HEK293T (cell line): Measurements from ENCODE around the gene OR2M7.

Experiments used
- CTCF ChIA-PET: fragments of 350-600 bp; formaldehyde crosslinking; extraction: SDS; loops from one replicate; lab custom pipeline; 2021; ENCODE audit warnings: antibody characterized with exemption, inconsistent platforms; lab: Yijun Ruan, JAX
- POLR2A ChIA-PET: fragments of 350-600 bp; formaldehyde crosslinking; extraction: SDS; loops from one replicate; lab custom pipeline; 2020; ENCODE audit warnings: antibody characterized with exemption, inconsistent platforms; lab: Yijun Ruan, JAX
- DNase-seq: peaks from one replicate; pipeline ENCODE4 v3.0.0; 2012; ENCODE audit warnings: mixed read lengths; ENCODE audit errors: extremely low spot score
- ARNT ChIP-seq: fragments of 450-650 bp; IDR thresholded peaks from 2 replicates; pipeline ENCODE4 v1.6.1; 2017; ENCODE audit warnings: mild to moderate bottlenecking
- BHLHE40 ChIP-seq: fragments of 450-650 bp; IDR thresholded peaks from 2 replicates; pipeline ENCODE4 v1.6.1; 2016; ENCODE audit warnings: mild to moderate bottlenecking, moderate library complexity, borderline replicate concordance
- CTBP1 ChIP-seq: fragments of 450-650 bp; IDR thresholded peaks from 2 replicates; pipeline ENCODE4 v1.6.1; 2016; ENCODE audit warnings: borderline replicate concordance
- ELF4 ChIP-seq: fragments of 450-650 bp; IDR thresholded peaks from 2 replicates; pipeline ENCODE4 v1.6.1; 2017; ENCODE audit warnings: antibody characterized with exemption
- FOXA1 ChIP-seq: fragments of 450-650 bp; IDR thresholded peaks from 2 replicates; pipeline ENCODE4 v1.6.1; 2016; ENCODE audit warnings: mild to moderate bottlenecking
- FOXK2 ChIP-seq: fragments of 450-650 bp; IDR thresholded peaks from 2 replicates; pipeline ENCODE4 v1.6.1; 2016; ENCODE audit warnings: mild to moderate bottlenecking
- FOXM1 ChIP-seq: fragments of 450-650 bp; IDR thresholded peaks from 2 replicates; pipeline ENCODE4 v1.6.1; 2017; ENCODE audit warnings: mild to moderate bottlenecking, borderline replicate concordance
- HDGF ChIP-seq: fragments of 450-650 bp; IDR thresholded peaks from 2 replicates; pipeline ENCODE4 v1.6.1; 2017; ENCODE audit warnings: antibody characterized with exemption, borderline replicate concordance
- L3MBTL2 ChIP-seq: fragments of 450-650 bp; conservative IDR thresholded peaks from 2 replicates; pipeline ENCODE4 v1.6.1; 2016; ENCODE audit warnings: mild to moderate bottlenecking
- LEF1 ChIP-seq: fragments of 450-650 bp; IDR thresholded peaks from 2 replicates; pipeline ENCODE4 v1.6.1; 2017; ENCODE audit warnings: mild to moderate bottlenecking, borderline replicate concordance
- NFRKB ChIP-seq: fragments of 450-650 bp; IDR thresholded peaks from 2 replicates; pipeline ENCODE4 v1.6.1; 2016; ENCODE audit warnings: mild to moderate bottlenecking, moderate library complexity
- PKNOX1 ChIP-seq: fragments of 450-650 bp; IDR thresholded peaks from 2 replicates; pipeline ENCODE4 v1.6.1; 2016
- SP1 ChIP-seq: fragments of 450-650 bp; IDR thresholded peaks from 2 replicates; pipeline ENCODE4 v1.6.1; 2017
- SUZ12 ChIP-seq: fragments of 450-650 bp; IDR thresholded peaks from 2 replicates; pipeline ENCODE4 v1.6.1; 2016; ENCODE audit warnings: mild to moderate bottlenecking
- TARDBP ChIP-seq: fragments of 450-650 bp; IDR thresholded peaks from 2 replicates; pipeline ENCODE4 v1.6.1; 2016
- ZNF384 ChIP-seq: fragments of 450-650 bp; IDR thresholded peaks from 2 replicates; pipeline ENCODE4 v1.6.1; 2016

The OR2M7 gene

GRCh38 chr1:248324468-248324867 lies at the start of gene OR2M7:
OR2M7 (minus strand) TSS chr1:248324568; CDS start chr1:248324568, 0 bp downstream.
- TF ChIP-seq FOXK2 (no peak), L3MBTL2 (no peak), TARDBP (no peak), BHLHE40 (no peak), CTBP1 (no peak), NFRKB (no peak), PKNOX1 (no peak), ARNT (no peak), SUZ12 (no peak), FOXM1 (no peak), ELF4 (no peak), SP1 (no peak), FOXA1 (no peak), LEF1 (no peak), ZNF384 (no peak), HDGF (no peak)
- DNase-seq = no peak
- CTCF ChIA-PET = no interaction called here
- POLR2A ChIA-PET = no interaction called here

- ChIA-PET CTCF (no interaction called here), POLR2A (no interaction called here)
- no peak for DNase-seq
- TF ChIP-seq ZNF384 (no peak), FOXA1 (no peak), LEF1 (no peak), NFRKB (no peak), BHLHE40 (no peak), SP1 (no peak), CTBP1 (no peak), ELF4 (no peak), SUZ12 (no peak), L3MBTL2 (no peak)
Measured at GRCh38 chr1:248373761-248374160, 49.4 kb upstream of the OR2M7 start.

- TF ChIP-seq NFRKB = no peak
- no peak for TF ChIP-seq LEF1
- TF ChIP-seq ARNT = no peak
- TF ChIP-seq L3MBTL2 = no peak
- TF ChIP-seq FOXK2 = no peak
- no peak for TF ChIP-seq PKNOX1
- no peak for TF ChIP-seq FOXA1
- no peak for TF ChIP-seq ELF4
- TF ChIP-seq SUZ12 = no peak
- TF ChIP-seq TARDBP = no peak
- CTCF ChIA-PET = no interaction called here
- POLR2A ChIA-PET = no interaction called here
- DNase-seq = no peak
Measured at GRCh38 chr1:248372394-248372793, 48.0 kb upstream of the OR2M7 start.

GRCh38 chr1:248366609-248367008 lies 42.2 kb upstream of the OR2M7 start:
- TF ChIP-seq SP1 (no peak), SUZ12 (no peak), L3MBTL2 (no peak), NFRKB (no peak), LEF1 (no peak), ELF4 (no peak), BHLHE40 (no peak), ARNT (no peak), TARDBP (no peak), HDGF (no peak), PKNOX1 (no peak), FOXK2 (no peak), FOXM1 (no peak), ZNF384 (no peak), CTBP1 (no peak), FOXA1 (no peak)
- POLR2A ChIA-PET = no interaction called here
- CTCF ChIA-PET = no interaction called here
- no peak for DNase-seq

DNA sequence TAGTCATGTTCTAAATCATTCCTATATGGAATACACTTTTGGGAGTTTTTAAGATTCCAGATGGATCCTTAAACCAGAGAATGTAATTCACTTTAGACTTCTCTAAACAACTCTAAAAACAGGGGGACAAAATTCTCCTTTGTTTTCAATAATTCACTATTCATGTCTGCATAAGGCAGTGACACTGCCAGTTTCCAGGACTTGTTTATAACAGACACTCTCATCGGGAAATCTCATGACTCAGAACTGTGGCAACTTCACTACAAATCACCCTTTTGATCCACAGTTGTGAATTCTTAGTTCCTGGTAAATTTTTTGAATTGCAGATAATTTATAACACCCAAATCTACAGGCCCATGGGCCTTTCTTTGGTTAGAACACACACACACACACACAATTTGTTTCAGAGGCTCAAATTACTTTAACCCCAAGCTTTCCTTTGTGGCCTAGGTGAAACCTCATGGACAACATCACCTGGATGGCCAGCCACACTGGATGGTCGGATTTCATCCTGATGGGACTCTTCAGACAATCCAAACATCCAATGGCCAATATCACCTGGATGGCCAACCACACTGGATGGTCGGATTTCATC lies 36.9 kb upstream of the OR2M7 start, which contains the start of gene OR2T4:
Gene OR2T4 (plus strand): TSS at position 545 of the 595 bp plus-strand sequence. CDS start 0 bp downstream, at position 545.
- no peak for TF ChIP-seq L3MBTL2
- TF ChIP-seq PKNOX1 = no peak
- no peak for TF ChIP-seq ZNF384
- TF ChIP-seq NFRKB = no peak
- no peak for TF ChIP-seq HDGF
- TF ChIP-seq ARNT = no peak
- TF ChIP-seq SUZ12 = no peak
- DNase-seq = no peak
- POLR2A ChIA-PET = no interaction called here
- CTCF ChIA-PET = no interaction called here
